HL-60 (cell line): Measurements from ENCODE around the gene FAM184A.

Experiments
- DNase-seq, 2 experiments: peaks; one replicate each; pipeline ENCODE4 v3.0.0-alpha.2; 2010 to 2020; ENCODE audit warnings: low read depth in 1 of 2, low spot score in 1 of 2
- H3K27ac ChIP-seq: fragments of 250-450 bp; sonication (Bioruptor Pico); replicated peaks from 2 replicates; pipeline ENCODE4 v1.5.1; 2020; ENCODE audit warnings: mild to moderate bottlenecking, moderate library complexity
- H3K27me3 ChIP-seq: fragments of 250-450 bp; sonication (Bioruptor Pico); 2 replicates; pipeline ENCODE4 v1.5.1; 2021; ENCODE audit warnings: mild to moderate bottlenecking, moderate library complexity; ENCODE audit not compliant: insufficient read depth, poor library complexity, severe bottlenecking
- H3K4me3 ChIP-seq: replicated peaks from 2 replicates; pipeline ENCODE4 v1.5.1; 2011; ENCODE audit warnings: mild to moderate bottlenecking, control low read depth, low read length; ENCODE audit not compliant: insufficient read depth
- CTCF ChIP-seq: IDR thresholded peaks from one replicate; pipeline ENCODE4 v1.5.1; 2011; ENCODE audit warnings: low read length, control low read depth, inconsistent platforms; ENCODE audit not compliant: insufficient read depth
- GABPA ChIP-seq: IDR thresholded peaks from 2 replicates; pipeline ENCODE4 v1.6.1; 2012; ENCODE audit warnings: low read depth
- POLR2AphosphoS5 ChIP-seq: IDR thresholded peaks from 2 replicates; pipeline ENCODE4 v1.6.1; 2012; ENCODE audit warnings: low read depth
- REST ChIP-seq: IDR thresholded peaks from 2 replicates; pipeline ENCODE4 v1.6.1; 2012; ENCODE audit warnings: low read depth; ENCODE audit not compliant: insufficient replicate concordance
- SPI1 ChIP-seq: IDR thresholded peaks from 2 replicates; pipeline ENCODE4 v1.6.1; 2012; ENCODE audit warnings: low read depth, mild to moderate bottlenecking, borderline replicate concordance

Gene FAM184A

GRCh38 chr6:118996289-118996820, 82.1 kb downstream of the FAM184A start:
- Histone ChIP-seq H3K4me3 (no peak overlapping the region), H3K27me3 (no peaks in the 10 kb centered on the region), H3K27ac (no peak overlapping the region)
- DNase-seq = no peak
- no peak for TF ChIP-seq GABPA
- no peak for TF ChIP-seq SPI1
- no peak for TF ChIP-seq POLR2AphosphoS5
- TF ChIP-seq CTCF = no peak
- TF ChIP-seq REST = no peak

- Histone ChIP-seq H3K4me3 (no peak overlapping the region), H3K27me3 (no peaks in the 10 kb centered on the region), H3K27ac (no peak overlapping the region)
- DNase-seq = no peak
- TF ChIP-seq GABPA = no peak
- TF ChIP-seq SPI1 = no peak
- TF ChIP-seq POLR2AphosphoS5 = no peak
- TF ChIP-seq REST = no peak
- no peak for TF ChIP-seq CTCF
These were observed 84.6 kb downstream of the FAM184A start for GRCh38 chr6:118993803-118994251.

- H3K27ac ChIP-seq = no peak overlapping the region
- no peak for DNase-seq
- no peak for TF ChIP-seq CTCF
- no peak for TF ChIP-seq REST
- TF ChIP-seq GABPA = no peak
- no peak for TF ChIP-seq SPI1
- no peak for TF ChIP-seq POLR2AphosphoS5
- H3K27me3 ChIP-seq = no peaks in the 10 kb centered on the region
- H3K4me3 ChIP-seq = no peak overlapping the region
These were observed 85.1 kb downstream of the FAM184A start for GRCh38 chr6:118993358-118993757.
